ENCODE data around the gene MARS1.
A peak's percentile ranks its signal among the peaks of the same experiment; 100 is the strongest.

Gene MARS1

DNA sequence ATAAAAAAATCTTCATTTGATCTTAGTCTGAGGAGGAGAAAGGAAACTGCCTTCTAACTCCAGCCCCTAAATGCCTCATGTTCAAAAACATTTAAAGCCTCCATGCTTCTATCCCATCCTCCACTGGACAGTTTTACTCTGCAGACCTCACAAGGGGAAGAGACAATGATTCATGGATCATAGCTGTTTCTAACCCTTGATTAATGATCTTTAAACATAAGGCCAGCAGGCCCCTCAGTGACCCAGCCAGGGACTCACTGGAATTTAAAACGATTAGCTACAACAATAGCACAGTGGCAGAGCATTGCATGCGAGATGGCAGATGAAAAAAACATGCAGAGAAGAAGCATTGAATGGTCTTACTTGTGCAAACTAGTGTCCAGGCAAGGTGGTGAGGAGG, 53.1 kb downstream of the MARS1 start:
- in situ Hi-C loops (cut with MboI; ENCODE audit: low pct_unique_long_range_greater_than_20kb, low sequenced_read_pairs): no loop called here
- DNase-seq: no peak

DNA sequence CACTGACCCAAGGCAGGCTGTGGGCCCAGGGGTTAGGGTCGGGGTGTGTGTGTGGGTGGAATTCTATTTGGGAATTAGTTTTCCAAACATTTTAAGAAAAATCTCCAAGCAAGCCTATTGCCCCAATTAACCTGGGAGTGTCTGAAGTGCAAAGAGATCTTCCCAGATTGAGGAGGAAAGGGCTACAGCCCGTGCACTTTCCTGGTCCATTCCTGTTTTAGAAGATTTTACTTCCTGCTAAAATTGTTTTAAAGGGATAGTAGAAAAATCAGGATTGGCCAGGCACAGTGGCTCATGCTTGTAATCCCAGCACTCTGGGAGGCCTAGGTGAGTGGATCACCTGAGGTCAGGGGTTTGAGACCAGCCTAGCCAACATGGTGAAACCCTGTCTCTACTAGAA, 53.8 kb downstream of the MARS1 start:
- in situ Hi-C loops (cut with MboI; ENCODE audit: low pct_unique_long_range_greater_than_20kb, low sequenced_read_pairs): no loop called here
- DNase-seq: no peak

DNA sequence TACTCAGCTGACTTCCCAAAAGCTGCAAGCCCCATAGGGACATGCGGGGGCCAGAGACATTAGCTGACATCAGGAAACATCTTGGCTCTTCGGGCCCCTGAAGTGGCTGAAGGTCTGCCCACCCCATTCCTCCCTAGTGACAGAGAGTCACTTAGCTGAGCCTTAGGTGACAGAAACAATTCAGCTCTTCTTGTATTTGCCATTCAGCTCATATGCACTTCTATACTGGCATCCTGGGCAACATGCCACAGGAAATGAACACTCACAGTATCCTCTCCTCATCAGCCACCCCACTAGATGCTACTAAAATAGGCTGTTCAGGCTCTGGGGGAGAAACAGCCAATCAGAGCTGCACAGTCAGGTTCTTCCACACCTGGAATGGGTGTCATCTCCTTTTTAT, 55.7 kb downstream of the MARS1 start:
- in situ Hi-C loops (cut with MboI; ENCODE audit: low pct_unique_long_range_greater_than_20kb, low sequenced_read_pairs): no loop called here
- DNase-seq: no peak

DNA sequence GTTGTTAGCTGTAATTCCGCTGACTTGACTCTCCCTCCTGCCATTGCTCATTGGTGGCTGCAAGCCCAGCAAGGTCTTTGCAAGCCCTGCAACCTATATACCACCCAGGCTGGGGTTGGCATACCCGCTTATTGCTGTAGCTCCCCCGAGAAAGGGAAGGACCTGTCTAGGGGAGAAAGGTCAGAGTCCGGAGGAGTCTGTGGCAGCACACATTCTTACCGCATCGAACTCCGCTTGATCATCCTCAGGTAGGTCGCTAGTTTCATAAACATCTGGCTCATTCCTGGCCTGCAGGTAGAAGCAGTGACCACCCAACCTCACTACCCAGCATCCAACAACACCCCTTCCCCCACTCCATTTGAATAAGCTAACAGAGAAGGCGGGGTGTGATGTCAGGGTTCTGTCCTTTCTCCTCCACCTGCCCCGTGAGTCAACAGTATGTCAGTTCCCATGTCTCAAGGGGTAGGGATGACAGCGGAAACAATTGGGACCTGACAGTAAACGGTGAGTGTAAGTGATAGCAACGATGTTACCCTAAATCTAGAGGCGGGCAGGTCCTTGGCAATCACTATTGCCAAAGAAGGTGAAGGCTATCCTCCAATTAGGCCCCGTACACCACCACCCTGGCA, 58.1 kb downstream of the MARS1 start:
- in situ Hi-C loops (cut with MboI; ENCODE audit: low pct_unique_long_range_greater_than_20kb, low sequenced_read_pairs): no loop called here
- DNase-seq: no peak

DNA sequence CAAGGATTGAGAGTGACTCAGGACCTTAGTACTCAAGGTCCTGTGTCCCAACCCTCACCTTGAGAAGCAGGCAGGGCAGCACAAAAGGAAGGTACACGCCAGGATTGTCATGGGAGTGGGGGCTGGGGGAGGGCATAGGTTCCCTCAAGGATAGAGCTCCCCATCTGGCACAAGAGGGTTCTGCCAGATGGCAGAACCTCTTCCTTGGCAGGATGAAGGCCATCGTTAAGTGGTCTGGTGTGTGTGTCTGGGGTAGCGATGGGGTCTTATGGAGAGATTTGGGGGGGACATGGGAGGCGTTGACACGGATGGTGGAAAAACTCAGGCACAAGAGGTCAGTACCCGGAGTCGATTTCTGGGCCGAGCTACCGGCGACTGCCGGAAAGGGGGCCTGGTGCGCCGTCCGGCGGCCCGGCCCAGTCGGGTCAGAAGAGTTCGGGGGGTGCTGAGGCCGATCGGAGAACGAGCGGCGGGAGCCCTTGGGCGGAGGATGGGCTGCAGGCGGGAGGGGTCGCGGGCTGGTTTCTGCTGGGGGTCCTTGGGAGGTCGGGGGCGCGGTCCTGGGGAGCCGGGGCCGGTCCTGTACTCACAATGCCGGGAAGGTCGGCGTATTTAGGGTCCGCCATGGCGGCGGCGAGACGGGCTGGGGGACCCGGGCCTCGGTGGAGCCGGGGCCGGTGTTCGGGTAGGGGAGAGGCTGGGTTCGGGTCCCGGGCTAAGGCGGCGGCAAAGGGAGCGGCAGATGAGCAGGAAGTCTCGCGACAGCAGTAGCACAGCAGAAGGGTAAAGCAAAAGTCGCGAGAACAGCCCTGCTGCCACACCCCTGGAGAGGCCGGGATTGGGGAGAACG, 58.8 kb downstream of the MARS1 start, which contains the start of gene DCTN2:
Gene DCTN2, minus strand, starts transcription at position 755 of the 850 bp plus-strand sequence. Its CDS starts 129 bp downstream, at position 626.
- in situ Hi-C loops (cut with MboI; ENCODE audit: low pct_unique_long_range_greater_than_20kb, low sequenced_read_pairs): no loop called here

DNA sequence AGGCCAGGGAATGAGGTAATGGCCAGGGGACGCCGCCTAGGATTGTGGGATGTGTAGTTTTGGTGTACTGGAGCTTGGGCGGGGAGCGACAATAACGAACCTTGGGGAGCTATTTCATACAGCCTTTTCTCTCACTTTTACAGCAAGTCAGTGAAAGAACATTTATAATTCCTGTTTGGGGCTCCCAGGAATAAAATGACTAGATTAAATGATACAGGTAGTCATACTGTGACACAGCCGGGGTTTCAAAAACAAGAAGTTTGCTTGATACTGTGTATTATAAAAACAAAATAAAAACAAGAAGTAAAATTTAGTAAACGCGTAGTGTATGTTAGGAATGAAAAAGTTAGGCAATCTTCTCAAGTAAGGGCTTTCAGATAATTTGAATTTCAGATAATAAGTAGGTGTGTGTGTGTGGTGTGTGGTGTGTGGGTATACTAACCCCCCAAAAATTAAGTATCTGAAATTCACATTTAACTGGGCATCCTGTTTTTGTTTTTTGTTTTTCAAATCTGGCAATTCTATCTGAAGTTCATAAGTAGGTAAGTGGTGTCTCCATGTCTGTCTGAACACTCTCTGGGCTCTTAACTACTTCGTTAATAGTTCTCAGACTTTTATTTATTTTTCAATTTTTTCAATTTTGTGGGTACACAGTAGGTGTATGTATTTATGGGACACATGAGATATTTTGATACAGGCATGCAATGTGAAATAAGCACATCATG, 59.6 kb downstream of the MARS1 start:
- in situ Hi-C loops (cut with MboI; ENCODE audit: low pct_unique_long_range_greater_than_20kb, low sequenced_read_pairs): no loop called here
- DNase-seq: no peak

More for the DNA sequence above, 58.8 kb downstream of the MARS1 start, which contains the start of gene DCTN2:
- peak; percentile 98 for DNase-seq

DNA sequence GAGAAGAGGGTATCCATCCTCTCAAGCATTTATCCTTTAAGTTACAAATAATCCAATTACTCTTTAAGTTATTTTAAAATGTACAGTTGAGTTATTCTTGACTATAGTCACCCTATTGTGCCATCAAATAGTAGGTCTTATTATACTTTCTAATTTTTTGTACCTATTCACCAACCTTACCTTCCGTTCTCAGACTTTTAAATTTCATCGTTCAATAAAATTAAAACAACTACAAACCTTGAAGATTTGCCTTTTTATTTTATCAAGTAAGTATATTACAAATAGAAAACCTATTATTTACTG, 60.1 kb downstream of the MARS1 start:
- in situ Hi-C loops (cut with MboI; ENCODE audit: low pct_unique_long_range_greater_than_20kb, low sequenced_read_pairs): no loop called here
- no peak for DNase-seq

DNA sequence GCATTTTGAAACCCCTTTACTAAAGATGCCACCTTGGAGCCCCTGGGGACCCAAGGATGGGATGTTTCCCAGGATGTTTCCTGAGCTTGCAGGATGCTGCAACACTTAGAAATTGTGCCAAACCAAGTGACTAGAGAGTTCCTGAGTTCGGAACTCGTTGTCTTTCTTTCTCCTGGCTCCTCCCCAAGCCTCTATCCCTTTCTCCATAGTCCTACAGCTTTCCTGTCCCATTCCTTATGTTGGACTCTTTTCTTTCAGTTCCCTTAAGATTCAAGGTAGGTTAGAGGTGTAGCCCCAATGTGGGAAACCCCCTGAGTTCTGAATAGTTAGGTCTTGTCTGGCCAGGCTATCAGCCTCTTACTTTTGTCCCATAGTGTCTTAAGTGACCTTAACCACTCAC, 60.6 kb downstream of the MARS1 start:
- in situ Hi-C loops (cut with MboI; ENCODE audit: low pct_unique_long_range_greater_than_20kb, low sequenced_read_pairs): no loop called here
- no peak for DNase-seq

DNA sequence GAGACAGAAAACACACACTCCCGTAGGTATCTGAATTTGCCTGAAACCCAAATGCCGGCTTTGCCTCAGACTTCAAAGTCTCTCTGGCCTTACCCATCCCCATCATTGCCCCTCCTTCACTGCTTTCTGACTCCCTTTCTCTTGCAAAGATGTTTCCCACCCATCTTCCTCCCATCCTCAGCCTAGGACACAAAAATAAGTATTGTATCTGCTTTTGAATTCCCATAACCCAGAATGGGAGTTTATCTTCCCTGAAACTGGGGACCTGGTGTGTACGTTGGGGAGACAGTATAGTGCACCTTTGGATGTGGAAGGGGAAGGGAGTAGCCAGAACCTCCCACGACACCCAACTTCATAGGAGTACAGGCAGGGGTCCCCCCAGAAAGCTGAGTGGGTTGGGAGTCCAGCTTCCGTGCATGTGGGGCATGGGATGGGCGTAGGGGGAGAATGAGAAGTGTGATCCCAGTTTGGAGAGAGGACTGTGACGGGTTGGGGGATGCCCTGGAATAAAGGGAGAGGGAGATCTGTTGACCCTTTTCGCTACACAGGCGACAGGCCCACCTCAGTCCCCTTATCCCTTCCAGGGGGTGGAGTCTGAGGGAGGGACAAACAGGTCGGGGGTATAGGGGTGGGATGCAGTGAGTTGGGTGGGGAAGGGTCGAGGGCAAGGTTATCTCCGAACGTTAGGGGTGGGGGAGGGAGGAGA, 61.5 kb downstream of the MARS1 start:
- in situ Hi-C loops (cut with MboI; ENCODE audit: low pct_unique_long_range_greater_than_20kb, low sequenced_read_pairs): no loop called here
- no peak for DNase-seq

DNA sequence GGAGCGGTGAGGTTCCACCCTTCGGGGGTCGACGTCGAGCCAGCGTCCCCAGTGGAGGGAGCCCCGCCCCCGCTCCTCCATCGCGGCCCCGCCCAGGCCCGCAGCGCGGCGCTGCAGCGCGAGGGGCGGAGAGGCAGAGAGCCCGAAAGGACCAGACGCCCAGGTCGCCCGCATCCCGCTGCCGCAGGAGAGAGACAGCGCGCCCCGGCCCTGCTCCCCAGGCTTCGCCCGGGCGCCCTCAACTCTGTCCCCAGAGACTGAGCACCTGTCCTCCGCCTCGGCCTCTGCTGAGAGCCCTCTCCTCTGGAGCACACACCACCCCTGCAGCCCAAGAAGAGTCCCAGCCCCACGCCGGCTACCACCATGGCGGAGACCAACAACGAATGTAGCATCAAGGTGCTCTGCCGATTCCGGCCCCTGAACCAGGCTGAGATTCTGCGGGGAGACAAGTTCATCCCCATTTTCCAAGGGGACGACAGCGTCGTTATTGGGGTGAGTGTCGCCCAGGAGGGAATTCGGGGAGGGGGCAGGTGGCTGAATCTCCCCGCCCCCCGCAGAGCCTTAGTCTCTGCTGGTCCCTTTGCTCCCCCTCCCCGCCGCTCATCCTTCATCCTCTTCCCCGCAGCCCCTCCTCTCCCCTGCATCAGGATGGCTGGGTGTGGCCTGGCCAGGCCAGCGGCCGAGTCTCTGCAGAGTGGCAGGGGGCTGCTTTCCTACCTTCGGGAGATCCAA, 62.2 kb downstream of the MARS1 start, which contains the start of gene KIF5A:
Gene KIF5A, plus strand, starts transcription at position 136 of the 732 bp plus-strand sequence. Its CDS starts 228 bp downstream, at position 364.
- in situ Hi-C loops (cut with MboI; ENCODE audit: low pct_unique_long_range_greater_than_20kb, low sequenced_read_pairs): no loop called here
- DNase-seq: no peak

DNA sequence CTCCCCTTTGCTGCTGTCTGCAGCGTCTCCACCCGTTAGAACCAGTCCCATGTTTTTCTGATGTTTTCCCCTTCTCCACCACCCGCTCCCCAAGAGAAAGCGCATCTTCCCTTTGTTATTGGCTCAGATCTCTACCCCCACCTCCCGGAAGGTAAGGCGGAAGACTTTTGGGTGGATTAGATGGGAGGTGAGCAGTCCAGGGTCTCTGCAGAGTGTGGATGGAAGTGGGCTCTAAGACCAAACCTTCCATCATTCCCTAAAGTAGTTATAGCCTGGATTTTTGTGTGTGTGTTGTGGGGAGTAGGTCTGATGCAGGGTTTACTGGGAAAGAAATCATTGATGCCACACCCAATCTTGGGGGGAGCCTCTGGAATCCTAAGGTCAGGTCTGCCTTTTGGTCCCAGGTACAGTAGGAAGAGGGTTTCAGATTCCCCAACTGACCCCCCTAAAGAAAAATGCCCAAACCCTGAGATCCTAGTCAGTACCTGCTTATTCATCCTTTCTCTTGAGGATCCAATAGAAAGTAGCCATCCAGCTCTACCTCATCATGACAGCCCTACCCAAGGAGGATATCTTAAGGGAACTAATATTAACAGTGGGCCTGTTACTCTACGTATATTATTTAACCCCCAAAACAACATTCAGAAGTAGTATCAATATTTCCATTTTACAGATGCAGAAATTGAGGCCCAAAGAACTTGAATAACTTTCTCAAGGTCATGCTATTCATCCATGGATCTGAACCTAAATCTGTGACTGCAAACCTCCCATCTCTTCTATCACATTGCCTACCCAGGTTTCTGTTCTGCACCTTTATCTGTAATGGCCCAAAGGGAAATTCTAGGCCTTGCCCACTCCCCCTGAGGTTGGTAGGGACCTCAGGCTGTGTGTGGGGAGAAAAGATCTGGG, 63.0 kb downstream of the MARS1 start:
- DNase-seq: no peak
- in situ Hi-C loops (cut with MboI; ENCODE audit: low pct_unique_long_range_greater_than_20kb, low sequenced_read_pairs): no loop called here

DNA sequence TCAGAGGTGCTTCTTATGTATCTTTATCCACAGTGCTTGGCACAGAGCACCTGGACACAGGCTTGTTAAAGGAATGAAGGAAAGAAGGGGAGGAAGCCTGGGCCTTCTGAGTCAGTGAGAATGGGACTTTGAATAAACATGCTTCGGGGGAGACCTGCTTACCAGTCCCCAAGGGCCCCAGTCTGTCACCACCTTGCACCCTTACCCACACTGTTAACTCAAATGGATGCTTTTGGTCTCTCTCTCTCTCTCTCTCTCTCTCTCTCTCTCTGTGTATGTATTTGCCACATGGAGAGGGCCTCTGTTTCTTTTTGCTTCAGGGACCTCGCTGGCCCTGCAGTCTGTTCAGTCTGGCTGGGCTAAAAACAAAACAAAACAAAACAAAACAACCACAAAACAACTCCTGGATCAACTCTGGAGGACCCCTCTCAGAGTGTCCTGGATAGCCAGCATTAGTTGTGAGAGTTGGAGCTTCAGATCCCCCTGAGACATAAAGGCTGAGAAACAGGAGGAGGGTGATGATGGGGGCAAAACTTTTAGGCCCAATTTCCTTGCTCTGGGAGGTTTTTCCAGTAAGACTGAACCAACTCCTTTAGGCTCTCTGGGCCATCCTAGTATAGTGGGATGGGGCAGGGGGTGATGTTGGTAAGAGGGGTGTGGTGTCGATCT, 63.9 kb downstream of the MARS1 start:
- in situ Hi-C loops (cut with MboI; ENCODE audit: low pct_unique_long_range_greater_than_20kb, low sequenced_read_pairs): no loop called here
- DNase-seq: no peak

DNA sequence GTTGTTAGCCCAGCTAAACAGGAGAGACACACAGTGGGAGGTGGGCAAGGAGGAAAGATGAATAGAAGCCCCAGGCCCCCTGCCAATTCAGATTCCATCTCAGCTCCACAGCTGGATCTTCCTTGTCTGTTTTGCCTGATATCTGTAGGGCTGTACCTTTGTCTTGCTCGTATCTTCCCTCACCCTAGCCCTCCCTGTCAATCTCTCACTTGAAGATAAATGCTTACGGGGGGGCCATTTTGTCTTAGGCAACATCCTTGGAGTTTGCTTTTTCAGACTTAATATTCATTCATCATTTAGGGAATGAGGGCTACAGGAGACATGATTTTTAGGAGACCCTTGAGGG, 64.4 kb downstream of the MARS1 start:
- in situ Hi-C loops (cut with MboI; ENCODE audit: low pct_unique_long_range_greater_than_20kb, low sequenced_read_pairs): no loop called here
- no peak for DNase-seq

DNA sequence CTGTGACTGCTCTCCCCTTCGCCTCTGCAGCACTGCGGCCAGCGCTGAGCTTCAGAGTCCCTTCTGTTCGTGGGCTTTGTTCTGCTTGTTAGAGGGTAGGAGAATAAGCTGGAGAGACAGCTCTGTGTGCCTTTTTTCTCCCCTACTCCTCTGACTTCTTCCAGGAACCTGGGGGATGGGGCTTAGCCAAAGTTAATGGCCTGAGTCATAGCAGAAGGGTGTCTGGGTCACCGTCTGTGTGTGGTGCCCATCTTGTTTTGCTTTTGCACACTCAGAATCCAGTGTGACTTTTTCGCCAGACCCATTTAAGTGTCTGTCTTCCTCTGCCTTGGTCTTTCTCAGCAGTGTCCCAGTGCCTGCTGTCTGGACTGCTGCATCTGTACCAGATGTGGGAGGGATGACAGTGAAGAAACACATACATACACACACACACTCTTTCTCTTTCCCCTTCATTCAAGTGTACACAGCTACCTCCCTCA, 65.0 kb downstream of the MARS1 start:
- DNase-seq: no peak
- in situ Hi-C loops (cut with MboI; ENCODE audit: low pct_unique_long_range_greater_than_20kb, low sequenced_read_pairs): no loop called here

DNA sequence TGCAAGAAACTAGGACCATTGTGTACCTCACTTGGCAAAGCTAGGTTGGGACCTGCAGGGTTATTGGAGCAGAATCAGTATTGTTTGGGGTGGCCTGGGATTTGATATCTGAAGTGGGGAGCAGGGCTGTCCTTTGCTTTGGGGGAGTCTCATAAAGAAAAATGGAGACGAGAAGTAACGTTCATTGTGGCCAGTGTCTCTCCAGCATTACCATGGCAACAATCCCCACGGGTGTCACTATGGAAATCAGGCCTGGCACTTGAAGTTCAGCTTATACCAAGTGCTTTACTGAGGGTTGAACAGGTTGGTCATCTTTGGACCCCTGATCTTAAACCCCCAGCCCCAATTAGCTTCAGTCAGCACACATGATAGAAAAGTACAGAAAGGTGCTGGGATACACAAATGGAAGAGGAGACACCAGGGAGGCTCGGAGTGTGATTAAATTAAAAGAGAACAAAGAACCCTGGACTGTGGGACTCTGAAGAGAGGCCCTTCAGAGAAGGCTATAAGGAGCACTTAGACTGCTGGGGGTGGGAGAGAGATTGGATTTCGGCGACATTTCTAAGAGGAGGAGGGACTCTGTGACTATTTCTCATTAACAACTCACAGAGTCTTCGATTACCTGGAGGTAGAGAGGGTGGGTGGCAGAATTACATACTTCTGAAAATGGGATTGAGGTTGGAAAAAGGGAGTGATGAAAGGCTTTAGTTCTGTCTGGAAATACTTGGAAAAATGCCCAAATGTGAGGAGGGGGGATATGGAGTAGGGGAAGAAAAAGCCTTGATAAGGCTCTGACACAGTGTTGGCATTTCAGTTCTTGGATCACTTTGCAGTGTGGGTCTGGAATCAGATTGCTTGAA, 65.7 kb downstream of the MARS1 start:
- DNase-seq: no peak
- in situ Hi-C loops (cut with MboI; ENCODE audit: low pct_unique_long_range_greater_than_20kb, low sequenced_read_pairs): no loop called here

DNA sequence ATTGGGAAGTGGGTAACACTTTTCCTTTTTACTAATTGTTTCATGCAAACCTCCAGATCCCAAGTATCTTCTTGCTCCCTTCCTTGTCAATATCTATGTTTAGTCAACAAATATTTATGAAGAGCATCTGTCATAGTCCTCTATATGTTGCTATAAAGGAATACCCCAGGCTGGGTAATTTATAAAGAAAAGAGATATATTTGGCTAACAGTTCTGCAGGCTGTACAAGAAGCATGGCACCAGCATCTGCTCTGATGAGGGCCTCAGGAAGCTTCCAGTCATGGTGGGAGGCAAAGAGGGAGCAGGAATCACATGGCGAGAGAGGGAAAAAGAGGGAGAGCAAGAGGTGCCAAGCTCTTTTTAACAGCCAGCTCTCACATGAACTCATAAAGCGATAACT, 66.6 kb downstream of the MARS1 start:
- in situ Hi-C loops (cut with MboI; ENCODE audit: low pct_unique_long_range_greater_than_20kb, low sequenced_read_pairs): no loop called here
- no peak for DNase-seq

DNA sequence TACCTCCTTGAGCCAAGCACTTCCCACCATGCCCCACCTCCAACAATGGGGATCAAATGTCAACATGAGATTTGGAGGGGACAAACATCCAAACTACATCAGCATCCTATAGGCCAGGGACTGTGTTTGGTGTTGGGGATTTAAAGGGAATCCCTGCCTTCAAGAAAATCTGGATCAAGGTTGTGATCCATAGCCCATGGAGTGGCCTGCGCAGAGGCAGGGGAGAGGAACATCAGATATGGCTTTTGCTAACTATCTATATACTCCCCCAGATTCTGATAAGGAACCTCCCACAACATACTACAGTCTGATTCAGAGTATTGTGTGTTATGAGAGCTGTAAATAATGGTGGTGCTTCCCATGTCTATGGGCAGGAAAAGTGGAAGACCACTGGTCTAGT, 67.0 kb downstream of the MARS1 start:
- in situ Hi-C loops (cut with MboI; ENCODE audit: low pct_unique_long_range_greater_than_20kb, low sequenced_read_pairs): no loop called here
- no peak for DNase-seq
